ENCODE measurements around the gene UBE2J1. TPM values are rescaled to one million over a fixed set of nuclear protein-coding genes. Genes with fewer than 3 reads are reported as not detected.
"Not testable (repeated sequence)": the region's sequence is repeated elsewhere in the genome, so short reads cannot be mapped to it uniquely, and the experiment has no call there.

UBE2J1 gene, protein sequence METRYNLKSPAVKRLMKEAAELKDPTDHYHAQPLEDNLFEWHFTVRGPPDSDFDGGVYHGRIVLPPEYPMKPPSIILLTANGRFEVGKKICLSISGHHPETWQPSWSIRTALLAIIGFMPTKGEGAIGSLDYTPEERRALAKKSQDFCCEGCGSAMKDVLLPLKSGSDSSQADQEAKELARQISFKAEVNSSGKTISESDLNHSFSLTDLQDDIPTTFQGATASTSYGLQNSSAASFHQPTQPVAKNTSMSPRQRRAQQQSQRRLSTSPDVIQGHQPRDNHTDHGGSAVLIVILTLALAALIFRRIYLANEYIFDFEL
- 83.2 TPM for total RNA-seq

DNA sequence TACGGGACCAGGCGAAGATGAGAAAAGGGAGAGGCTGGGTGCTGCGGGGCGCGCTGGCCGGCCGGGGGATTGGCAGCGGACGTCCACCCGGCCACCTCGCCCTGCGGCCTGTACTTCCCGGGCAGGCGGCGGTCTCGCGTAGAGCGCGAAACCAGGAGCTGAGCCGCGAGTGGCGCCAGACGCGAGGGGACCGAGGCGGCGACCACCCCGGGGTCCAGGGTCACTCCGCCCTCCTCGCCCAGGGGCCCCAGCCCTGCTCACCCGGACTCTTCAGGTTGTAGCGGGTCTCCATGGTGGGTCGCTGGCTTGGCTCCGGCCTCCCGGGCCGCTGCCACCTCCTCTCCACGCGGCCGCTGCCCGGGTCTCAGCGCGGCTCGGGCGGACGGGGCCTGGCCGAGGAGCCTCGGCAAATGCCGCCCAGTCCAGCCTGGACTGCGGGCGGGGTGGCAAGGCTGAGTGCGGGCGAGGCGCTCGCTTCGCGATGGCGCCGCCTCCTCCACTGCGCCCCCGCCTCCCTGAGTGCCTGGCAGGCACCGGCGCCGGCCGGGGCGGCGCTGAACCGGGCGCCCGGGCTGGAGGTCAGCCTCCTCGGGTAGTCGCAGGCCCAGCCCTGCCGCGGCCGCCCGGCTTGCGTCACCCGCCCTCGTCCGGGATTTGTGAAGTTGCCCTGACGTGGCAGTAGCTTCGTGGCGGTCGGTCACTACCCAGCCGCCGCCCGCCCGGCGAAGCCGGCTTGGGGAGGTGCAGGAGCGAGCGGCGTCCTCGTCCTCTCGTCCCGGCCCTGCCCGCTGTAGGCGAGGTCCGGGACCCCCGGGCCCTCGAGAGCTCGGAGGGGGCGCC, at the start of gene UBE2J1:
UBE2J1 (minus strand) TSS at position 445 of the 840 bp plus-strand sequence; CDS start at position 292, 153 bp downstream.
- peaks cover 58% of the 10 kb centered on the region for H3K4me1 ChIP-seq (ENCODE audit: insufficient read depth, low read length)
- H3K4me3 ChIP-seq (ENCODE audit: low read length), result peak within 1 kb of the TSS; percentile 86
- no peaks in the 10 kb centered on the region for H3K9me3 ChIP-seq (ENCODE audit: low read depth, low read length)
- H3K27me3 ChIP-seq (ENCODE audit: insufficient read depth, low read length), result no peaks in the 10 kb centered on the region

DNA sequence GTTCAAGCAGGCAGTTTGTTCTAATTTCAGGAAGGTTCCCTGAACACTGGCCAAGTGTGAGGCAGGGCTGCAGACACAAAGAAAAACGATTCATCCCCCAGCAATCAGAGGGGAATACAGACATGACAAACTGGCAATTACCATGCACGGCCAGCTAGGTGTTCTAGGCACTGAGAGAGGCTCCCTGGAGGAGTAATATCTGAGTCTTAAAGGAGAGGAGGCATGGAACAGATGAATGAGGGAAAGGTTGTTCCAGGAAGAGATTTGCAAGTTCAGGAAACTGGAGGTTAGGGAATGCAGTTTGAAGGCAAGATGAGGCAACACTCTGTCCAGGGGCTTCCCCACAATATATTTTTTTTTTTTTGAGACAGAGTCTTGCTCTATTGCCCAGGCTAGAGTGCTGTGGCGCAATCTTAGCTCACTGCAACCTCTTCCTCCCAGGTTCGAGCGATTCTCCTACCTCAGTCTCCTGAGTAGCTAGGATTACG, 48.4 kb upstream of the UBE2J1 start:
- Histone ChIP-seq H3K9me3 (ENCODE audit: low read depth, low read length) (no peaks in the 10 kb centered on the region), H3K27me3 (ENCODE audit: insufficient read depth, low read length) (no peaks in the 10 kb centered on the region), H3K4me3 (ENCODE audit: low read length) (no peak overlapping the region), H3K4me1 (ENCODE audit: insufficient read depth, low read length) (peaks cover 11% of the 10 kb centered on the region)

DNA sequence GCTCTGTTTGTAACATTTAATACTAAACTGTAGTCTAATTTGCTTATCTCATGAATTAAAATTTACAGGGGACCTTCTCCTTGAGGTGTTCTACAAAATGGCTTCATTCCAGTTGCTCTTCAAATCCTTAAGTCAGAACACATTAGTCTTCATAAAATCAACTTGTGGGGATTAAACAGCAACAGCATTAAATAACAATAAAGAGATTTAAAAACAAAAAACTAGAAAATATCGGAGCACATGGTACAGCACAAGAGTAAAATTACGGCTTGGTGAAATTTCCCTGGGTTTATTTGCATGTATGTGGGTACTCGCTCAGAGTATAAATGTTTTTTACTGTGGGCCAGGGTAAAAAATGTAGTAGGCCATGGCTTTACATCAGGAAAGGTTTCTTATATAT, 47.5 kb upstream of the UBE2J1 start:
- Histone ChIP-seq H3K4me1 (ENCODE audit: insufficient read depth, low read length) (peaks cover 10% of the 10 kb centered on the region), H3K27me3 (ENCODE audit: insufficient read depth, low read length) (no peaks in the 10 kb centered on the region), H3K9me3 (ENCODE audit: low read depth, low read length) (no peaks in the 10 kb centered on the region), H3K4me3 (ENCODE audit: low read length) (no peak overlapping the region)

DNA sequence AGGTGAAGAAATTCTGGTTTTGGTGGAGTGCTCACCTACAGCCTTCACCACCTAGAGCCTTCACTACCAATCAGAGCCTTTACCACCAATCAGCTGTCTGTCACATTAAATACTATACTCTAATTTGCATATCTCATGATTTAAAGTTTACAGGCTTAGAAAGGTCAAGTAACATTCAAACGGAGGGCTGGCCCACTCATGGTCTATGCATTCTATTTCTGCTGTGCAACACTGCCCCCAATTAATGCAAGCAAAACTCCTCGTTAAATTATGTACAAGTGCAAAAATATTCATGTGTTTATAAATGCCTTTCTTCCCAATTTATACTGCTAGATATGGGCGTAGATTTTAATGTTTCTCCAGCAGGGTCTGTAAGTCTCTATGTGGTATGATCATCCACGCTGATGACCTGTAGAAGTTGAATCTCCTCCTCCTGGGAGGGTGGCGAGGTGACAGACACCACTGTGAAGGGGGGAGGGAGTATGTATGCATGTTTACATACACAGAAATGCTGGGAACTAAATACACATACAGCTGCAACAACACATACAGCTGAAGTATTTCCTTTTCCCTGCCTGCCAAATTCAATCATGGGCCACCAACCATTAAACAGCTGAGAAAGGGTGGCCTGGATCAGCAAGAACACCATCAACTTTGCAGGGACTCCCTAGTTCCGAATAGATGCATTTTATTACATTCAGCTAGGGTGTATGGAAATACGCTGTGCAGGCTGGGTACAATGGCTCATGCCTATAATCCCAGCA, 46.4 kb upstream of the UBE2J1 start:
- Histone ChIP-seq H3K4me1 (ENCODE audit: insufficient read depth, low read length) (peaks cover 10% of the 10 kb centered on the region), H3K9me3 (ENCODE audit: low read depth, low read length) (no peaks in the 10 kb centered on the region), H3K27me3 (ENCODE audit: insufficient read depth, low read length) (no peaks in the 10 kb centered on the region), H3K4me3 (ENCODE audit: low read length) (no peak overlapping the region)

DNA sequence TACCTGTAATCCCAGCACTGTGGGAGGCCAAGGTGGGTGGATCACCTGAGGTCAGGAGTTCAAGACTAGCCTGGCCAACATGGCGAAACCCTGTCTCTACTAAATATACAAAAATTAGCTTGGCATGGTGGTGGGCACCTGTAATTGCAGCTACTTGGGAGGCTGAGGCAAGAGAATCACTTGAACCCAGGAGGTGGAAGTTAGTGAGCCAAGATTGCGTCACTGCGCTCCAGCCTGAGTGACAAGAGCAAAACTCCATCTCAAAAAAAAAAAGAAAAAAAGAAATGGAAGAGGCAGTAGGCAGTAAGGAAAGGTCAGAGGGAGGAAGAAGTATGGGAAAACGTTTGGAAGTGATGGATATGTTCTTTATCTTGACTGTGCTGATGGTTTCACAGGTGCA, 45.4 kb upstream of the UBE2J1 start:
- not testable (repeated sequence) for H3K9me3 ChIP-seq (ENCODE audit: low read depth, low read length); H3K27me3 ChIP-seq (ENCODE audit: insufficient read depth, low read length); H3K4me3 ChIP-seq (ENCODE audit: low read length)
- peaks cover 10% of the 10 kb centered on the region for H3K4me1 ChIP-seq (ENCODE audit: insufficient read depth, low read length)

DNA sequence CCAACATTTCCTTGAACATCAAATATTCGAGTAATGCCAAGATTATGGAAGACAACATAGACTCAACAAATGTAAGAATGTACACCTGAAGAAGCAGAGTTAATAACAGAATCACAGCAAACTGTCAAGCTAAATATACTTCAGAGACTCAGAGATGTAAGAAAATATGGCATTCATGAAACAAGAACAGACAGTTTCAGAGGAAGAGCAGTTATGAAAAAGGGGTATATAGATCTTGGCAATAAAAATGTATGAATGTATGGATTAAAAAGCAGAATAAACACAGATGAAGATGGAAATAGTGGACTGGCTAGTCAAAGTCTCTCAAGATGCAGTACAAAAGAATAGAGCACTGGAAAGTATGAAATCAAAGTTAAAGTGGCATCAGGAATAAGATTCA, 41.1 kb upstream of the UBE2J1 start:
- no peaks in the 10 kb centered on the region for H3K9me3 ChIP-seq (ENCODE audit: low read depth, low read length)
- no peak overlapping the region for H3K4me3 ChIP-seq (ENCODE audit: low read length)
- H3K27me3 ChIP-seq (ENCODE audit: insufficient read depth, low read length), result no peaks in the 10 kb centered on the region
- H3K4me1 ChIP-seq (ENCODE audit: insufficient read depth, low read length), result no peaks in the 10 kb centered on the region

DNA sequence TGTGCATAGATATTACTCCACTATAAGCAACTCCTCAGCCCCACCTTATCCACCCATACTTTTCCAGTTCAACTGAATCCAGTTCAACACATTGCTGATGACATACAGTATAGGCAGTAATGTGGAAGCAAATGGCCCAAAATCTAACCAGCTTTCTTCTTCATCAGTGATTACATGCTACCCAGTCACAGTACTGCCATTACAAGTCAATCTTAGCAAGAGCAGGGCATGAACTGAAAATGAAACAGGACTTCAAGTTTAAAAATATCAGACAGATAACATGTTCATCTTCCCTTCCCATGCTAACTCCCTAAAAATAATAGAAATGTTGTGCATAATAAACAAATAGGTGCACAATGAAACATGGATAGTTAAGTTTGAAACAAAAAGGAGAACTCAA, 40.3 kb upstream of the UBE2J1 start:
- no peak overlapping the region for H3K4me3 ChIP-seq (ENCODE audit: low read length)
- peaks cover 3% of the 10 kb centered on the region for H3K4me1 ChIP-seq (ENCODE audit: insufficient read depth, low read length)
- no peaks in the 10 kb centered on the region for H3K9me3 ChIP-seq (ENCODE audit: low read depth, low read length)
- no peaks in the 10 kb centered on the region for H3K27me3 ChIP-seq (ENCODE audit: insufficient read depth, low read length)

DNA sequence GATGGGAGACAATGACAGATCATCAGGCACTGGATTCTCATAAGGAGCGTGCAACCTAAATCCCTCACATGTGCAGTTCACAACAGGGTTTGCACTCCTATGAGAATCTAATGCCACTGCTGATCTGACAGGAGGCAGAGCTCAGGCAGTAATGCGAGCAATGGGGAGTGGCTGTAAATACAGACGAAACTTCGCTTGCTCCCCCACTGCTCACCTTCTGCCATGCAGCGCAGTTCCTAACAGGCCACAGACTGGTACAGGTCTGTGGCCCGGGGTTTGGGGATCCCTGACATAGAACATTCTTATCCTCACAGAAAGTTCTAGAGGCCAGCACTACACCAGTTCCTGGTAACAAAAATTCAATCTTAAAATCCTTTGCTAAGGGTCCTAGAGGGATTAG, 36.3 kb upstream of the UBE2J1 start:
- Histone ChIP-seq H3K27me3 (ENCODE audit: insufficient read depth, low read length) (no peaks in the 10 kb centered on the region), H3K4me1 (ENCODE audit: insufficient read depth, low read length) (peaks cover 10% of the 10 kb centered on the region), H3K4me3 (ENCODE audit: low read length) (no peak overlapping the region), H3K9me3 (ENCODE audit: low read depth, low read length) (no peaks in the 10 kb centered on the region)

DNA sequence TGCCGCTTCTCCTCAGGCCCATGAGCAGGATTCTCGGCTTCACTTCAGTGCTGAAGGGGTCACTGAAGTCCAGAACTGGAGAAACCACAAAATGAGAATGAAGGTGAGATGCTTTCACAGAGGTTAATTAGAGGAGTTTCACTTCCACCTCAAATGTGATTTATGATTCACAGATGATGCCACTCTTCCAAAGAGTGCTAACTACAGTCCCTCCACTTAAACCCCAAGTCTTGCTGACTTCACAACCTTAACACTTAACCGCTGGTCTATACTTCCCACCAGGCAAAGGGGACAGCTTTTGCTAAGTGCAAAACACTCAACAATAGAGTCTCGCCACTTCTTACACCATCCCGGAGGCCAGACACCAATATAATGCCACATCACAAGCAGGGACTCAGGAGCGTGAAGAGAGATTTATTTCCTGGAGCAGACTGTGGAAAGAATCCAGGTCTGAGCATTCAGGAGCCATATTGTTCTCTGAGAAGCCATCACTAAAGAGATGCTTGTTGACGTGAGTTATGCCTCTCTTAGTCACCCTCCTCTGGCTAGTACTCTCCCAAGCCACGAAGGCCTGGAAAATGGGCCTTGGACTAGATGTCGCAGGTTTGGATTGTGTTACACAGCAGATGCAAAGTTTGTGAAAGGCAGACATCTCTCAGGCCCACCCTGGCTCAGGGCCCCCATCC, 35.1 kb upstream of the UBE2J1 start:
- no peaks in the 10 kb centered on the region for H3K27me3 ChIP-seq (ENCODE audit: insufficient read depth, low read length)

DNA sequence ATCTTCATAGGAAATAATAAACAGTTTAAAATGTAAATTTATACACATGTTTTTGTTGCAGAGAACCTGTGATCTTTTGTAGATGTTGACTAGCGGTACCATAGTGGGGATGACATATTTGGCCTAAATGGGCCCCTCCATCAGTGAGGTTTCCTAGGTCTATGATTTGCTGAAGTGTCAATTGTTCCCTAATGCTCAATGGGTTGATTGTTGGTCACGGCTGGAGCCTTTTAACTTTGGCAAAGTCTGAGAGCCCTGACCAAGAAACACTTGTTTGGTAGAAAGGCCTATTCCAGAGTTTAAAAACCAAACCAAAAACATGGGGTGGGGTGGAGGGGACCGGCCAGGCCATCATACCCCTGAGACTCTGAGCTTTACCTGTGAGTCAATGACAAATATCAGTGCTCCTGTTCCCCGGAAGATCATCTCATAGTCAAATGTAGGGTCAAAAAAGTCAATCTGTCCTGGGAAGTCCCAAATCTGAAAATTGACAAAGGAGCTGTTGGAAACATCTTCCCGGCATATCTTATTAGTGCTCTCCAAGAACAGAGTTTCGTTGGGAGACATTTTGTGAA, 34.5 kb upstream of the UBE2J1 start:
- Histone ChIP-seq H3K9me3 (ENCODE audit: low read depth, low read length) (no peaks in the 10 kb centered on the region), H3K4me3 (ENCODE audit: low read length) (no peak overlapping the region), H3K27me3 (ENCODE audit: insufficient read depth, low read length) (no peaks in the 10 kb centered on the region), H3K4me1 (ENCODE audit: insufficient read depth, low read length) (peaks cover 11% of the 10 kb centered on the region)

More for the DNA sequence above, 35.1 kb upstream of the UBE2J1 start:
- Histone ChIP-seq H3K4me3 (ENCODE audit: low read length) (no peak overlapping the region), H3K9me3 (ENCODE audit: low read depth, low read length) (no peaks in the 10 kb centered on the region), H3K4me1 (ENCODE audit: insufficient read depth, low read length) (peaks cover 11% of the 10 kb centered on the region)

DNA sequence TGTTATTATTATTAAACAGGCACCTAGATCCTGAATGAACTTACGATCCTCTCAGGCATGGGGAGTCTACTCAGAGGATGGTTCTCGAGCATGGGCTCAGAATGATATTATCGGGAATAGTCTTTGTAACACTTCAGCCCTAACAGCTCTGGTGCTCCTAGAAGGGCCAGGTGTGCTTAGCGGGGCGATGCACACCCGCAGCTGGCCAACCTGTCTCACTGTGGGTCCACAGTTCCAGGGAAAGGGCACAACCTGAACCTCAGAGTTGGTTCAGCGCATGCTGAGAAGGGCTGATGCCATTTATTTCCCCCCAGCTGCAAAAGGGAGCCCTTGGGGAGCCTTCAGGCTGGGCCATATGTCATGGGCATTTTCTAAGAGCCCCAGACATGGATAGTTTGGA, 33.3 kb upstream of the UBE2J1 start:
- Histone ChIP-seq H3K27me3 (ENCODE audit: insufficient read depth, low read length) (no peaks in the 10 kb centered on the region), H3K4me1 (ENCODE audit: insufficient read depth, low read length) (peaks cover 15% of the 10 kb centered on the region), H3K4me3 (ENCODE audit: low read length) (no peak overlapping the region), H3K9me3 (ENCODE audit: low read depth, low read length) (no peaks in the 10 kb centered on the region)

DNA sequence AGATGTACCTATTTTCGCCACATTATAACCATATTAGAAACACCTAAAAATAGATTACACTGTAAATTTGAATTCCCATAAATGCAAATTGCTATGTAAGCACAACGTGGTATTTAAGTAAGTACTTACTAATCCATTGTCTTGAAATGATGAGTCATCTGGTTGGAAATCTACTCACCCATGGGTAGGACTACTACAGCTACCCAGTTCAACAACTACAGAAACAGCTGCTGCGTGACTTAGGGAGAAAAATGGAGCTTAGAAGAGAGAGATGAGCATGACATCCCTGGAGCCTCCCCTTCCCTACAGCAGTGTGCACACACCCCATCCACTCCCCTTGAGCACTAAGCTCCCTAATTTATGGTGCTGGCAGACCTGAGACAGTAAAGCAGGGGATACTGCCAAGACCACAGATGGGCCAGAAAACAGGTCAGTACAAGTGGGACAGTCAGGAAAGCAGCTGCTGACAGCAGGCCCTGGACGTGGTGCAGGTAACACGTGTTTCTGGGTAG, 32.7 kb upstream of the UBE2J1 start:
- H3K4me3 ChIP-seq (ENCODE audit: low read length), result no peak overlapping the region
- H3K9me3 ChIP-seq (ENCODE audit: low read depth, low read length), result no peaks in the 10 kb centered on the region
- H3K27me3 ChIP-seq (ENCODE audit: insufficient read depth, low read length), result no peaks in the 10 kb centered on the region
- peaks cover 19% of the 10 kb centered on the region for H3K4me1 ChIP-seq (ENCODE audit: insufficient read depth, low read length)

DNA sequence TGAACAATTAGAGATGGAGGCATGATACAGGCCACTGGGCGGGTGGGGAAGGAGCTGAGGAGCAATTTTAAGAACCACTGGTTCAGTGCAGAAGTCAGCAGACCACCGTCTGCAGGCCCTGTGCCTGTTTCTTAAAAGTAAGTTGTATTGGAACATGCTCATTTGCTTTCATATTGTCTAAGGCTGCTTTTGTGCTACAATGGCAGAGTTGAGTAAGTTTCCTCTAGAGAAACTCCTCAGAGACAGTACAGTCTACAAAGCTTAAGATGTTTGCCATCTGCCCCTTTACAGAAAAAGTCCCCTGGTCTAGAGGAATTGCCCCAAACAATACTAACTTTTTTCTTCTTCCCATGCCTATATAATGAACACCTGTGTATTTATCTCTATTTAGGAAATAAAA, 28.5 kb upstream of the UBE2J1 start:
- peaks cover 40% of the 10 kb centered on the region for H3K4me1 ChIP-seq (ENCODE audit: insufficient read depth, low read length)
- no peak overlapping the region for H3K4me3 ChIP-seq (ENCODE audit: low read length)
- no peaks in the 10 kb centered on the region for H3K27me3 ChIP-seq (ENCODE audit: insufficient read depth, low read length)
- H3K9me3 ChIP-seq (ENCODE audit: low read depth, low read length), result no peaks in the 10 kb centered on the region

DNA sequence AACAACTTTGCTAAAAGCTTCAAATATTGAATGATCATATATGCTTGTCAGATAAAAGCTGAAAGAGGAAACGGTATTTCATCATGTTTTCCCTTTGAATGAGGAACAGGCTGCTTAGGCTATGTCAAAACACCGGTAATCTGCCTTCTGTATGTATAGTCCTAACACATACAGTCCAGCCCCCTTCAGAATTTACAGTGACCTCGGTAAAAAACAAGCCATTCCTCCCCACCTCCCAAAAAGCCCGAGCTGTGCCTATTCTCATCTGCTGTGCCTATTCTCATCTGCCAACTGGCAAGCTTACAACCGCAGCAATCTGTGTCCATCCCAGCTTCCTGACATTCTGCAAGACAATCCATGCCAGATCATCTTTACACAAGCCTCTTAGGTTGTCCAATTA, 26.8 kb upstream of the UBE2J1 start:
- Histone ChIP-seq H3K4me1 (ENCODE audit: insufficient read depth, low read length) (peaks cover 48% of the 10 kb centered on the region), H3K4me3 (ENCODE audit: low read length) (no peak overlapping the region), H3K27me3 (ENCODE audit: insufficient read depth, low read length) (no peaks in the 10 kb centered on the region), H3K9me3 (ENCODE audit: low read depth, low read length) (no peaks in the 10 kb centered on the region)

Data from mononuclear cell (primary cell).